ENCODE measurements around the gene MTIF2. TPM values are rescaled to one million over a fixed set of nuclear protein-coding genes. Genes with fewer than 3 reads are reported as not detected.
"Not testable (repeated sequence)": the region's sequence is repeated elsewhere in the genome, so short reads cannot be mapped to it uniquely, and the experiment has no call there.

The MTIF2 gene
- total RNA-seq, 2 donors from 2014 or later, result 38.9 to 47.1 TPM

DNA sequence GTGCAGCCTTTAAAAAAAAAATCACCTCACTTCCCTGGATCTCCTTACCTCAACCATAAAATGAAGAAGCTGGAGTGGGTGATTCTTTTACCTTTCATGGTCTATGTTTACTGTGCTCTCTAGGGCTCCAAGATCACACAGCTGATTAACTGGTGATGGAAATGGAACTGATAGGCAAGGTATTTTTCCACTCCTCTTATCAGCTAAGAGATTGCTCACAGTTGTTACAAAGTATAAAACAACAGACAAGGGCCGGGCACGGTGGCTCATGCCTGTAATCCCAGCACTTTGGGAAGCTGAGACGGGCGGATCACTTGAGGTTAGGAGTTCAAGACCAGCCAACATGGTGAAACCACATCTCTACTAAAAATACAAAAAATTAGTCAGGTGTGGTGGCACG lies 22.0 kb downstream of the MTIF2 start:
- DNase-seq, result no peak
- intact Hi-C loops (cut with DNase I, micrococcal nuclease), result no loop called here
- ATAC-seq, result no peak

DNA sequence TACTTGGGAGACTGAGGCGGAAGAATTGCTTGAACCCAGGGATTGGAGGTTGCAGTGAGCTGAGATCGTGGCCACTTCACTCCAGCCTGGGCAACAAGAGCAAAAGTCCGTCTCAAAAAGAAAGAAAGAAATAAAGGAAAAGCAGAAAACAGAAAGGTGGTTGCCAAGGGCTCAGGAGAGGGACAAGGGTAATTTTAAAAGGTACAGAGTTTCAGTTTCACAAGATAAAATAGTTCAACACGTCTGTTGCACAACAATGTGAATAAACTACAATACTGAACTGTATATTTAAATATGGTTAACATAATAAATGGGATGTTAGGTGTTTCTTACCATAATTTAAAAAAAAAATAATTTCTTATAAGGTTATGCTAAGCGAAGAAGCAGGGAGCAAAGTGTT lies 23.6 kb downstream of the MTIF2 start:
- intact Hi-C loops (cut with DNase I, micrococcal nuclease), result no loop called here
- ATAC-seq (no peak), DNase-seq (no peak)

DNA sequence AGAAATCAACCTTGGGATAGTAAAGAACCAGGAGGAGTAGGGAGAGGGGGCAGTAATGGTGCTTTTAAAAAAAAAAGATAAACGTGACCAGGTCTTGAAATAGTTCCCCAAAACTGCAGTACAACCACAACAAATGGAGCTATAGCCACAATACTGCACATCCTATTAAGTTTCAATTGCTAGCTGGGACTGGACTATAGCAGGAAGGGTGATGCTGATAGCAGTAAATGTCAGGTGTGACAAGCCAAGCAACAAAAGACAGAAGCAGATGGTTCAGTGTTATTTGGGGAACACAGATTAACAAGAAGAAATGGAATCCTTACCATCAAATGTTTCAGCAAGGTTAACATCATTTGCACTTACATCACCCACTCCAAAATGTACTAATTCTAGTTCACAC lies 26.4 kb downstream of the MTIF2 start:
- intact Hi-C loops (cut with DNase I, micrococcal nuclease), result no loop called here
- ATAC-seq, result no peak
- DNase-seq, result no peak

DNA sequence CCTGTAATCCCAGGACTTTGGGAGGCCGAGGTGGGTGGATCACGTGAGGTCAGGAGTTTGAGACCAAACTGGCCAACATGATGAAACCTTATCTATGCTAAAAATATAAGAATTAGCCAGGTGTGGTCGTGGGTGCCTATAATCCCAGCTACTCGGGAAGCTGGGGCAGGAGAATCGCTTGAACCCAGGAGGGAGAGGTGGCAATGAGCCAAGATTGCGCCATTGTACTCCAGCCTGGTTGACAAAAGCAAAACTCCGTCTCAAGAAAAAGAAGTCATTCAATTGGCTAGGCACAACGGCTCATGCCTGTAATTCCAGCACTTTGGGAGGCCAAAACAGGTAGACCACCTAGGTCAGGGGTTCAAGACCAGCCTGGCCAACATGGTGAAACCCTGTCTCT lies 27.4 kb downstream of the MTIF2 start:
- intact Hi-C loops (cut with DNase I, micrococcal nuclease); DNase-seq; ATAC-seq: not testable (repeated sequence)

DNA sequence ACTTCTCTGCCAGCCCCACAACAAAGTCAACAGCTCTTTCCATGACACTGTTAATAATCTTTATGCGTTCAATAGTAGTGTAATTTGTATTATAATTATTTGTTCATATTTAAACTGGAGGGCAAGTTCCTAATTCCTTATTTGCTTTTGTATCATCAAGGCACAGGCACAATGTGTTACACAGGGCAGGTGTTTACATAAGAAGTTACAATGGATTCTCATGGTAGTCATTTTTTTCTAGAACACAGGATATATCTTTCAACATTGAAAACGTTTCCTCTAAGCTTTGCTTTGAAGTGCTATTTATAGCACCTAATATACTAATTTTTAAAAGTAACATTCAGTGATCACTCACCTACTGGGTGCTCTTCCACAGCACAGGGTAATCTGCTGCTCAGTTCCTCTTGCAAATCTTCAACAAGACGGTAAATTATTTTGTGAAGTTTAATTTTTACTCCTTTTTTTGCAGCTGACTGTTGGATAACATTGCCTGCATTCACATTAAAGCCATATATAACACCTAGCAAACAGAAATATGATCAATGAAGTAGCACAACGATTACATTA lies 29.3 kb downstream of the MTIF2 start:
- ATAC-seq, result no peak
- intact Hi-C loops (cut with DNase I, micrococcal nuclease), result no loop called here
- no peak for DNase-seq

DNA sequence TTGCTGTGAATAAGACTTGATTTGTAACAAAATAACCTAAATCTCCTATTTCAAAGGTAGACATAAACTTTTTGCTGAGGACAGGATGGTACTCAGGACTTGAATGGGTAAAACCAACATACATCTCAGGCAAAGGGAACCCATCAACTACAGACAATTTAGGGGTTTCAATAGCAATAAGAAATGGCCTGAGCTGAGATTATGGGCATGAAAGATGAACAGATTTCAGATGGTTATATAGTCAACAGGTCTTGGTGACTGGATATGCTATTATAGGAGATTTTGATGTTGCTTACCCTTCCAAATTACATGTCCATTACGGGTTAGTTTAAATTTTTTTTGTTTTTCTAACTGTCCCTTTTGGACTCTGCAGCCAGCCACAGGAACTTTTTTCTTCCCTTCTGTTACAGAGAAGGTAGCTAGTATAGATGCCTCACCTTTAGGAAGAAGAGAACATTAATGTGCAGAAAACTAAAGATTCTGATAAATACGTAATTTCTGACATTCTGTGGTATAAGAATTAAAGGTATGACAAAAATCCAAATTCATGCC lies 32.0 kb downstream of the MTIF2 start:
- DNase-seq (no peak), ATAC-seq (no peak)
- intact Hi-C loops (cut with DNase I, micrococcal nuclease), result no loop called here

DNA sequence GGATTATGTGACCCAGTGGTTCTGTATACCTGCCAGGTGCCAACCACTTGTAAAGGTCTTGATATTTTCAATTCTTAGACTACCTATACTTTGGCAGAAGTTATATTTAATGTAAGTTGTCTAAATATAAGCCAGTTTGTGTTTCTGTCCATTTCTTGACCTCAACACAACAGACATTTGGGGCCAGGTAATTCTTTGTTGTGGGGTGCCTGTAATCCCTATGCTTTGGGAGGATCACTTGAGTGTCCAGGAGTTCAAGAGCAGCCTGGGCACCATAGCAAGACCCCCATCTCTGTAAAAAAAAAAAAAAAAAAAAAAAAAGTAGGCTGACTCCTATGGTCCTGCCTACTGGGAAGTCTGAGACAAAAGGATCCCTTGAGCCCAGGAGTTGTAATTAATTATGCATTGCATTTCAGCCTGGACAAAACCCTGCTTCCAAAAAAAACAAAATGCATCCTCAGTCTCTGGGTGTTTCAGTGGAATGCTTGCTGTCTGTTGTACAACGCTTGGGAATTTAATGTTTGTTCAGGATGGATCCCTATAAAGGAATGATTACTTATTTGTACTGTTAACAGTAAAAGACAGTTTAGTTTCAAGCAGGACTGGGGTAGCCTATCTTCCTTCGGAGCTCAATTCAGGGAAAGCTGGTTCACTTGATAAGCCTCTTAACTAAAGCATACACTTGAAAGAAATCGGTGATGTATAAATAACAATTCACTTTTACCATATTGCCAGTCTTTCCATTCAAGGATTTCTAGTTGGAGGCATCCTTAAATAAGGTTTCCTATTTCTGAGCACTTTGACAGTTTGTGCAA lies 33.1 kb downstream of the MTIF2 start:
- ATAC-seq, result no peak
- intact Hi-C loops (cut with DNase I, micrococcal nuclease), result no loop called here
- DNase-seq, result no peak

DNA sequence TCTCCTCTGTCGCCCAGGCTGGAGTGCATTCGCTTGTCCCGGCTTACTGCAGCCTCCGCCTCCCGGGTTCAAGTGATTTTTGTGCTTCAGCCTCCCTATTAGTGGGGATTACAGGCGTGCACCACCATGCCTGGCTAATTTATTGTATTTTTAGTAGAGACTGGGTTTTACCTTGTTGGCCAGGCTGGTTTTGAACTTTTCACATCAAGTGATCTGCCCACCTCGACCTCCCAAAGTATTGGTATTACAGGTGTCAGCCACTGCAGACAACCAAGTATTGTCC lies 35.4 kb downstream of the MTIF2 start:
- ATAC-seq (no peak), DNase-seq (peak in 1 of 2 donors; percentile 15)
- intact Hi-C loops (cut with DNase I, micrococcal nuclease), result no loop called here

DNA sequence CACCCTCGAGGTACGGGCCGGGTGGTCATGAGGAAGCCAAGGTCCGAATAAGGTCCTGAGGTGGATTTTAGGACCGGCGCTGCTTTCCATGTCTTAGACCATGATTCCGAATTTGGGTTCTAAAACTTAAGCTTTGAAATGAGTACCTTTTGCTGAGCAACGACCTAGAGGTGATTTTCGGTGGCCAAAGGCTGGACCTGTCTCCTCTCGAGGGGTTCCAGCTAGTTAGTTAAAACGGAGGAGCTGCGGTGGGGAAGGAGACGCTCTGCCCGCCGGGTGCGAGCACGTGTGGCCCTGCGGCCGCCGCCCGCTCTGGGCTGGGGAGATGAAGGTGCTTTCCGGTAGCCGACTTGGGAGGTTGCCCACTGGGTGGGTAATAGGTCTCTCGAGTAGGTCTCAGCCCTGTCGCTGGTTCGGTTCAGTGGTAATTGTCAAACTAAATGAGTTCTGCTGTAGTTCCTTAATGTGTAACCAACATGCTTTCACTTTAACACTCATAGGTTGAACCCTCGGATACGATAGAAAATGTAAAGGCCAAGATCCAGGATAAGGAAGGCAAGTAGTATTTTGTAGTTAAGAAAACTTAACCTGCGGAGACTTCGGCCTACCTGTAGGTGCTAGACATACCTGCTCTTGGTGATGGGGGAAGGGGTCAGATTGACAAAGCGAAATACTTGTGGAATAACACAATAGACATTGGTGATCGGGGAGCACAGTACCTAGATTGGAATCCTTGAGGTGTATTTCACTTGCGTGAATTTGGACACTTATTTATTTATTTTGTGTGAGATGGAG lies 36.0 kb downstream of the MTIF2 start:
- intact Hi-C loops (cut with DNase I, micrococcal nuclease), result no loop called here
- ATAC-seq (peak; percentile 44), DNase-seq (peak; percentile 51 to 65)

DNA sequence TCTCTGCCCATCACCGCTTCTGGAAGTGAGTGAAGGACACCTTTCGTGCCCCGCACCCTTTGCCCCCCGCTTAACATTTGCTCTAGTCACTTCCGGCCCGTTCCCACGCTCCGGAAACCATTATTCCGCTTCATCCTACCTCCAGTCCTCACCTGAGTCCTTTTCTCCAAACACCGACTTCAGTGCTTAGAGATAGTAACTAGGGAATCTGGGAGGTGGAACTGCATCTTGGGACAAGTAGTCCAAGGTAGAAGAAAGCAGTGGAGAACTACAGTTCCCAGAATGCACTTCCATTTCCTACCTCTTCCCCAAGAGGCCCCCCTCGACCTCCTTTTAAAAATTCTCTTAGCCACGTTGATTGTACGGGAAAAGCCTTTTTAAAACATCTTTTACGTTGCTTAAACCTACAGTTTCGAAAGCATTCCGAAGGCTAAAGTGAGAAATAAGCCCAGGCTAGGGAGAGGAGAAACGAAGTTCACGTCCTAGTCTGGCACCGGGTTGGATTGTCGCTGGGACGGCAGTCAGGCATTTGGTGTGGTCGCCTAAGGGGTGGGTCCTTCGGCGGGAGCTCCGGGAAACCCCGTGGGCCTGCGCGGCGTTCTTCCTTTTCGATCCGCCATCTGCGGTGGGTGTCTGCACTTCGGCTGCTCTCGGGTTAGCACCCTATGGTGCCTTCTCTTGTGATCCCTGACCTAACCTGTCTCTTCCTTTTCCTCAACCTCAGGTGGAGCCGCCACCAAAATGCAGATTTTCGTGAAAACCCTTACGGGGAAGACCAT lies 36.8 kb downstream of the MTIF2 start, which contains the start of the genes CLHC1 and RPS27A:
TSS of gene CLHC1 (minus strand) at position 210 of the 779 bp plus-strand sequence. CDS start 9,882 bp downstream, outside the sequence.
TSS of gene RPS27A (plus strand) at position 605 of the 779 bp plus-strand sequence. CDS start at position 742, 137 bp downstream.
- intact Hi-C loops (cut with DNase I, micrococcal nuclease), result no loop called here
- peak; percentile 92 to 95 for DNase-seq
- peak; percentile 93 for ATAC-seq

DNA sequence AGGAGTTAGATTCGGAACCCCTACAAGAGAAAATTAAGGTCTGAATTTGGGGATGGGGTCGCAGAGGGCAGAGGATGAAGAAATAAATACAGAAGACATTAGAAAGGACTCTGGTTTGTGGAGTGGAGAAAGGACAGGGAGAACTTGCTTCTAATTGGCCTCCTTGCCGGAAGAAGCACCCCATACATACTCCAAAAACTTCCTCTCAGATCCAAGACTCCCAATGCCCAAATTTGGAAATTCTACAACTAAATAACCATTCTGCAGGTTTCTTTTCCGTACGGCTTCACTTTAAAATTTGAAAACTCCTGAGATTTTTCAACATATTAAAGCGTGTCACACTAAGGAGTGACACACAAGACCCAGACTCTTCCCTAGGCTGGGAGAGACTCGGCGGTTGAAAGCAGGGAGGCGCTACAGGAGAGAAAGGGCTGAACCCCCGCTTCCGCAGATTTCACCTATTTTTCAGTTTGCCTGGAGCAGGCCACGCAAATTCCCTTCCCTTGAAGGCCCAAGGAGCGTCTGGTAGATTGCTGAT lies 37.4 kb downstream of the MTIF2 start:
- ATAC-seq (peak; percentile 20), DNase-seq (no peak)
- intact Hi-C loops (cut with DNase I, micrococcal nuclease), result no loop called here

DNA sequence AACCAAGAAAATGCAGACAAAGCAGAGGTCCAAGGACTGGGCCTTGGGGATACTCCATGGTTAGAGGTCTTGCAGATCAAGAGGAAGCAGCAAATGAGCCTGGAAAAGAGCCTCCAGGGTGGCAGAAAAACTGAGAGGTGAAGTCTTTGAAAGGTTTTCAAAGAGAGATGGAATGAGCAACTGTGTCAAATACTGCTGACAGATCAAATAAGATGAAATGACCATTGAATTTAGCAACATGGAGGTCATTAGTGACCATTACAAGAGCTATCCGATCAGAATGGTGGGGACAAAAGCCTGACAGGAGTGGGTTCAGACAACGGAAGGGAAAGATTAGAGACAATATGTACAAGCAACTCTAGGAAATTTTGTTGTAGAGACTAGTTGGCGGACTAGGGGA lies 38.5 kb downstream of the MTIF2 start:
- no peak for ATAC-seq
- intact Hi-C loops (cut with DNase I, micrococcal nuclease), result no loop called here

DNA sequence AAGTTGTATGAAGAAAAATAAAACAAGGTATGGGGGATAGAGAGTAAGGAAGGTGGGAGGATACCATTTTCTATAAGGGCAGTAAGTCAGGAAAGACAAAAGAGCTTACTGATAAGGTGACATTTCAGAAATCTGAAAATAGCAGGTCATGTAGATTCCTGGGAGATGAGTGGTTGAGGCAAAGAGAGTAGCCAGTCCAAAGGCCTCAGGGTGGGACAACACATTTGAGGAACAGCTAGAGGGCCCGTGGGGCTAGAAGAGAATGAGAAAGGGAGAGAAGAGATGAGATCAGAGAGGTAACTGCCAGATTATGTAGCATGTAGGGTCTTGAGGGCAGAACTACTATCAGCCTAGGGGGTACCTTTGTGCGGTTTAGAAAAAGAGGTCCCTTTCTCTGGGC lies 39.8 kb downstream of the MTIF2 start:
- no peak for ATAC-seq
- intact Hi-C loops (cut with DNase I, micrococcal nuclease), result no loop called here

More for the DNA sequence above, 38.5 kb downstream of the MTIF2 start:
- DNase-seq, result no peak

DNA sequence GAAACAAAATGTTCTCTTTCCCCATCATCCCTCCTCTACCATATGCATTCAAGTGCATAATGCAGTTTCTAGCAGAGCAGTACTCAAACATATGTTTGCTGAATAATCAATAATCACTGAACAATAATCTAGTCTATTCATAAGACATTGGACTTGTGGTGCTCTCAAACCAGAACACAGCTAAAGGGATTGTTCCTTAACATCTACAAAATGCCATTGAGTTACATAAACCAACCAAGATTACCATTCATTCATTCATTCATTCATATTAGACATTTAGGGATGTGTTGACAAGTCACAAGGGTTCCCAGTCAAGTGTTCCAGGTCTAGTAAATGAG lies 40.8 kb downstream of the MTIF2 start:
- ATAC-seq (no peak), DNase-seq (no peak)
- intact Hi-C loops (cut with DNase I, micrococcal nuclease), result no loop called here

More for the DNA sequence above, 39.8 kb downstream of the MTIF2 start:
- no peak for DNase-seq

DNA sequence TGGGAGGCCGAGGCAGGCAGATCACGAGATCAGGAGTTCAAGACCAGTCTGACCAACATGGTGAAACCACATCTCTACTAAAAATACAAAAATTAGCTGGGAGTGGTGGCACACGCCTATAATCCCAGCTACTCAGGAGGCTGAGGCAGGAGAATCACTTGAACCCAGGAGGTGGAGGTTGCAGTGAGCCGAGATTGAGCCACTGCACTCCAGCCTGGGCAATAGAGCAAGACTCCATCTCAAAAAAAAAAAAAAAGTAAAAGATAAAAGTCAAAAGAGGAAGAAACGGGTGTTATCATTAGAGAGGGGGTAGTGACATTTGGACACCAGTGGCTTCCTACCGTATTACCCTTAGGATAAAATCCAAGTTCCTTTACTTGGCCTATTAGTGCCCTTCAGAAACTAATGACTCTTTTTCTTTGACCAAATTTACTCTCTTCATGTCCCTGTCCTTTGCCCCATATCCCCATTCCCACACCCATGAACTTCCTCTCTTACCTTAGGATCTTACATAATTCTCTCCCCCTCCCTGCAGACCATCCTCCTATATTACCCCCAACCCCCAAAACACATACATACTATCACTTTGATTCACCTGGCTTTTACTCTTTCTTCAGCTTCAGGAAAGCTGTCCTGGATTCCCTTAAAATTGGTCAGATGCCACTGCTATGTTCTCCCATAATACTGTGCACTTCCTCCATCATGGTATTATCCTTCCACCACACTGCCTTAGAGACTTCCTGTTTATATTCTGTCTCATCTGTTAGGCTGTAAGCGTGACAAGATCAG lies 41.4 kb downstream of the MTIF2 start:
- intact Hi-C loops (cut with DNase I, micrococcal nuclease); ATAC-seq; DNase-seq: not testable (repeated sequence)

DNA sequence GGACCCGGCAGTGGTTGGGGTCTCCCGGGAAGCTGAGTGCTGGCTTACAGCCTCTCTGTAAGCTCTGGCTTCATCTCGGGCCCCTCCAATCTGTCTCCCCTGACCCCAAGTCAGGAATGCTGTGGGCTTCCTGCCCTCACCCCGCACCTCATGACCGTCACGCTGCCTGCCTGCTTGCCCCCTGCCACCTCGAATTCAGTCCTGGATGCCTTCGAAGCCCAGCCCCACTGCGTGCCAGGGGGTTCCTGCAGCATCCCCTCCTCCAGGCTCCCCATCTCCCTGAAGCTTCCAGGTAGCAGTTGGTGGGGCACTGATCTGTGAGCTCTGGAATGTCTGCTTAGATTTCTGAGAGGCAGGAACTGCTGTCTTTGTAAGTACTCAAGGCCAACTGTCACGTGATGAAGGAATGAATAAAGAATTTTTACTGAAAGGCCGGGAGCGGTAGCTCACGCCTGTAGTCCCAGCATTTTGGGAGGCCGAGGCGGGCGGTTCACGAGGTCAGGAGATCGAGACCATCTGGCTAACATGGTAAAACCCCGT lies 43.5 kb downstream of the MTIF2 start:
- intact Hi-C loops (cut with DNase I, micrococcal nuclease), result no loop called here
- DNase-seq, result no peak
- no peak for ATAC-seq

DNA sequence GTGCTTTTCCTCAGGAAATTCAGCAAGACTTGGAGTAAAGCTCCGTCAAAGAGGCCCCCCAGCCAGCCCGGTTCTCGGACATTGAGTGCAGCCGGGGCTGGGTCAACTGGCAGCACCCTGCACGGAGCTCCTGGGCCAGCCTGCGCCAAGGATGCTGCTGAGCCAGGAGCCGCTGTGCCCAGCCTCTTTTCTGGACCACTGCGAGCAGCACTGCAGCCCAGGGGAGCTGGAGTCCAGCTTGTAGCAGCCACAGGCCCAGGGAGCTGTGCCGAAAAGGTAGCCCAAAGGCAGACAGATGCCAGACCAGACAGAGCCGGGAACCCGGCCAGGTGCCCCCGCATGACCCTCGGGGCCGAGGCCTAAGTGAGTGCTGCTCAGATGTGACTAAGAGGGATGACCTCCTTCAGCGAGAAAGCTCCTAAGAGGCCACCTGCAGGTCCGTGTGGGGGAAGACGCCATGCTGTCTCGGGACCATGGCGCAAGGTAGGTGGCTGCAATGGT lies 44.2 kb downstream of the MTIF2 start:
- no peak for ATAC-seq
- no peak for DNase-seq
- intact Hi-C loops (cut with DNase I, micrococcal nuclease), result no loop called here

Measured in left colon (tissue), 2 donors.